GM23338 (cell line): ENCODE results near the gene ACAD11.

Source experiments
- CREB1 ChIP-seq: fragments of 250-450 bp; sonication (Bioruptor Pico); IDR thresholded peaks from 2 replicates; pipeline ENCODE4 v1.5.0; 2020; ENCODE audit warnings: low read depth, mild to moderate bottlenecking, moderate library complexity
- EZH2 ChIP-seq: fragments of 200-600 bp; sonication (generic); IDR thresholded peaks from one replicate; pipeline ENCODE4 v1.8.0; 2017; ENCODE audit warnings: antibody characterized with exemption, mild to moderate bottlenecking, low read depth; ENCODE audit not compliant: unreplicated experiment
- EZH2phosphoT487 ChIP-seq: fragments of 200-600 bp; sonication (generic); IDR thresholded peaks from one replicate; pipeline ENCODE4 v1.8.1; 2018; ENCODE audit warnings: antibody characterized with exemption; ENCODE audit not compliant: unreplicated experiment
- JUNB ChIP-seq: IDR thresholded peaks from one replicate; pipeline ENCODE4 v1.6.1; 2016; ENCODE audit warnings: antibody characterized with exemption; ENCODE audit not compliant: unreplicated experiment
- NANOG ChIP-seq: IDR thresholded peaks from 2 replicates; pipeline ENCODE4 v1.6.1; 2016; ENCODE audit warnings: antibody characterized with exemption, borderline replicate concordance
- POLR2AphosphoS5 ChIP-seq: IDR thresholded peaks from 2 replicates; pipeline ENCODE4 v1.6.1; 2016; ENCODE audit warnings: antibody characterized with exemption, low read depth
- STAT1 ChIP-seq: IDR thresholded peaks from one replicate; pipeline ENCODE4 v1.6.1; 2016; ENCODE audit warnings: antibody characterized with exemption; ENCODE audit not compliant: unreplicated experiment
- ZNF114 ChIP-seq: fragments of 250-450 bp; sonication (Bioruptor Pico); IDR thresholded peaks from 2 replicates; pipeline ENCODE4 v1.5.0; 2020; ENCODE audit warnings: mild to moderate bottlenecking, moderate library complexity
- TF ChIP-seq, protein P1 (sequence below), 2 experiments: fragments of 200-600 bp in 1 of 2; sonication (generic) in 1 of 2; conservative IDR thresholded peaks; 2 replicates each; pipeline versions ENCODE4 v1.5.1 to v1.6.1; 2016 to 2017; ENCODE audit warnings: antibody characterized with exemption in 2 of 2, low read depth in 2 of 2, mild to moderate bottlenecking in 2 of 2, moderate library complexity in 1 of 2
- TF ChIP-seq, protein P2 (sequence below): IDR thresholded peaks from one replicate; pipeline ENCODE4 v1.6.1; 2018; ENCODE audit warnings: antibody characterized with exemption; ENCODE audit not compliant: unreplicated experiment

DNA sequence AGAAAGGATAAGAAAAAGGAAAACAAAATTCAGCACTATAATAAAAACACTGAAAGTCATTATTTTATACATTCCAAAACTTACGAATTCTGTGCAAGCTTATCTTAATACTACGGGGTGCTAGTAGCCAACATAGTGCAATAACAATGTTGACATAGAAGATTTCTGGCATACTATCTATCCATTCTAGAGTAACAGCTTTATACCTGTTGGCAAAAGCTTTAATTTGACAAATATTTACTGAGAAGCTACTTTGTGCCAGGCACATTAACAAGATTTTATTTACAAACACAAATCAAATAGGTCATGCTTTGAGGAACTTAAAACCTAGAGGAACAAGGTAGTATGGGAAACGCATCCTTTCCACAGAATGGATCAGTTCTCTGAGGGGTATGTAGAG lies 61.4 kb downstream of the ACAD11 start:
- TF ChIP-seq, protein P1, sequence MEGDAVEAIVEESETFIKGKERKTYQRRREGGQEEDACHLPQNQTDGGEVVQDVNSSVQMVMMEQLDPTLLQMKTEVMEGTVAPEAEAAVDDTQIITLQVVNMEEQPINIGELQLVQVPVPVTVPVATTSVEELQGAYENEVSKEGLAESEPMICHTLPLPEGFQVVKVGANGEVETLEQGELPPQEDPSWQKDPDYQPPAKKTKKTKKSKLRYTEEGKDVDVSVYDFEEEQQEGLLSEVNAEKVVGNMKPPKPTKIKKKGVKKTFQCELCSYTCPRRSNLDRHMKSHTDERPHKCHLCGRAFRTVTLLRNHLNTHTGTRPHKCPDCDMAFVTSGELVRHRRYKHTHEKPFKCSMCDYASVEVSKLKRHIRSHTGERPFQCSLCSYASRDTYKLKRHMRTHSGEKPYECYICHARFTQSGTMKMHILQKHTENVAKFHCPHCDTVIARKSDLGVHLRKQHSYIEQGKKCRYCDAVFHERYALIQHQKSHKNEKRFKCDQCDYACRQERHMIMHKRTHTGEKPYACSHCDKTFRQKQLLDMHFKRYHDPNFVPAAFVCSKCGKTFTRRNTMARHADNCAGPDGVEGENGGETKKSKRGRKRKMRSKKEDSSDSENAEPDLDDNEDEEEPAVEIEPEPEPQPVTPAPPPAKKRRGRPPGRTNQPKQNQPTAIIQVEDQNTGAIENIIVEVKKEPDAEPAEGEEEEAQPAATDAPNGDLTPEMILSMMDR (conservative IDR thresholded peaks at IDR 0.05; ENCODE audit: low read depth in 2 of 2), result no peak
- no peak for TF ChIP-seq POLR2AphosphoS5
- no peak for TF ChIP-seq EZH2
- TF ChIP-seq, protein P2, sequence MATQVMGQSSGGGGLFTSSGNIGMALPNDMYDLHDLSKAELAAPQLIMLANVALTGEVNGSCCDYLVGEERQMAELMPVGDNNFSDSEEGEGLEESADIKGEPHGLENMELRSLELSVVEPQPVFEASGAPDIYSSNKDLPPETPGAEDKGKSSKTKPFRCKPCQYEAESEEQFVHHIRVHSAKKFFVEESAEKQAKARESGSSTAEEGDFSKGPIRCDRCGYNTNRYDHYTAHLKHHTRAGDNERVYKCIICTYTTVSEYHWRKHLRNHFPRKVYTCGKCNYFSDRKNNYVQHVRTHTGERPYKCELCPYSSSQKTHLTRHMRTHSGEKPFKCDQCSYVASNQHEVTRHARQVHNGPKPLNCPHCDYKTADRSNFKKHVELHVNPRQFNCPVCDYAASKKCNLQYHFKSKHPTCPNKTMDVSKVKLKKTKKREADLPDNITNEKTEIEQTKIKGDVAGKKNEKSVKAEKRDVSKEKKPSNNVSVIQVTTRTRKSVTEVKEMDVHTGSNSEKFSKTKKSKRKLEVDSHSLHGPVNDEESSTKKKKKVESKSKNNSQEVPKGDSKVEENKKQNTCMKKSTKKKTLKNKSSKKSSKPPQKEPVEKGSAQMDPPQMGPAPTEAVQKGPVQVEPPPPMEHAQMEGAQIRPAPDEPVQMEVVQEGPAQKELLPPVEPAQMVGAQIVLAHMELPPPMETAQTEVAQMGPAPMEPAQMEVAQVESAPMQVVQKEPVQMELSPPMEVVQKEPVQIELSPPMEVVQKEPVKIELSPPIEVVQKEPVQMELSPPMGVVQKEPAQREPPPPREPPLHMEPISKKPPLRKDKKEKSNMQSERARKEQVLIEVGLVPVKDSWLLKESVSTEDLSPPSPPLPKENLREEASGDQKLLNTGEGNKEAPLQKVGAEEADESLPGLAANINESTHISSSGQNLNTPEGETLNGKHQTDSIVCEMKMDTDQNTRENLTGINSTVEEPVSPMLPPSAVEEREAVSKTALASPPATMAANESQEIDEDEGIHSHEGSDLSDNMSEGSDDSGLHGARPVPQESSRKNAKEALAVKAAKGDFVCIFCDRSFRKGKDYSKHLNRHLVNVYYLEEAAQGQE, result no peak
- no peak for TF ChIP-seq EZH2phosphoT487
- TF ChIP-seq NANOG, result no peak
- TF ChIP-seq ZNF114, result no peak
- no peak for TF ChIP-seq STAT1
- no peak for TF ChIP-seq CREB1
- TF ChIP-seq JUNB, result no peak
